Subcutaneous adipose tissue (tissue), 4 donors: Measurements from ENCODE around the gene LDB2. TPM values are rescaled to one million over a fixed set of nuclear protein-coding genes. Genes with fewer than 3 reads are reported as not detected.

Source experiments
- CTCF ChIP-seq: fragments of 450-650 bp; IDR thresholded peaks from one replicate; pipeline ENCODE4 v1.5.1; 2016; ENCODE audit warnings: low read depth, mild to moderate bottlenecking, control low read depth, antibody characterized with exemption, moderate library complexity
- total RNA-seq, 4 donors: library from RNA; depleted of rRNA; stranded (reverse); fragments of >200 nt; gene quantifications; one replicate each; pipeline ENCODE4 v1.1.0, GENCODE V29; 2016

LDB2 gene
- total RNA-seq, 4 donors from 2014 or later, result 19.0 to 122 (median 42.6) TPM

GRCh38 chr4:16572161-16572560 lies 326.3 kb downstream of the LDB2 start:
- no peak for TF ChIP-seq CTCF

GRCh38 chr4:16569790-16570189 lies 328.7 kb downstream of the LDB2 start:
- TF ChIP-seq CTCF, result no peak

- TF ChIP-seq CTCF, result no peak
Observed at GRCh38 chr4:16555156-16555555, 343.3 kb downstream of the LDB2 start.

- no peak for TF ChIP-seq CTCF
Observed at GRCh38 chr4:16550531-16550930, 347.9 kb downstream of the LDB2 start.

- no peak for TF ChIP-seq CTCF
Observed at GRCh38 chr4:16545656-16546055, 352.8 kb downstream of the LDB2 start.

- TF ChIP-seq CTCF, result no peak
Observed at GRCh38 chr4:16544869-16545268, 353.6 kb downstream of the LDB2 start.

GRCh38 chr4:16544251-16544721 lies 354.2 kb downstream of the LDB2 start:
- no peak for TF ChIP-seq CTCF

- no peak for TF ChIP-seq CTCF
Observed at GRCh38 chr4:16537926-16538325, 360.5 kb downstream of the LDB2 start.
